ENCODE measurements around the gene C11orf91. TPM values are rescaled to one million over a fixed set of nuclear protein-coding genes. Genes with fewer than 3 reads are reported as not detected.

Gene C11orf91
- total RNA-seq, 1 experiment from 2014 or later = 2.9 TPM

DNA sequence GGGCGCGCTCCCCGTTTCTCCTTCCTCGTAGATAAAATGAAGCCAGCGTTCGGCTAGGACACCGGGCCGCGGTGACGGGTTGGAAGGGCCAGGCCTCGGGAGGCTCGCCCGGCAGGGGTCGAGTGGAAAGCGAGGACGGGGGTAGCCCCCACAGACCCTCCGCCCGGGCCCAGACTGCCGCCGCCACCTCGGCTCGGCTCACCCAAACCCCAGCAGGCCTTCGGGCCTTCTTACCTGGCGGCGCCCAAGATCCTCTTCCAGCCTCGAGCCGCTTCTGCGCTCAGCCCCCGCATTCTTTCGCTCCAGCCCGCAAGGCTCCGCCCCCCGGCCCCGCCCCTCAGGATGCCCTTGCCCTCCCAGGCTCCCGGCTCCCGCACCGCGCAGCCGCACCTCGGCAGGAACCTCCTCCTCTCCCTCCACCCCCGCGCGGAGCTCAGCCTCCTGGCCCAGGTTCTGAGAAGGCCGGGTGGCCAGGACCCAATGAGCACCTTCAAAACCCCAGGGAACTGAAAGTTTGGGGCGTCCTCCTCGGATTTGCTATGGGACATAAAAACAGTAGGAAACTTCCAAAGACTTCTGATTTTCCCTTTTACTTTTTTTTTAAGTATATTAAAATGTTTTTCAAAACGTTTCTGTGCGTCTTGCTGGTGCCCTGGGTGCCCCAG is 35.7 kb upstream of the C11orf91 start, which contains the start of gene CD59:
TSS of gene CD59 (minus strand) at position 276 of the 665 bp plus-strand sequence. CDS start 13,978 bp downstream, outside the sequence.
- H3K27me3 Mint-ChIP-seq (ENCODE audit: insufficient read depth, unreplicated experiment) = no peaks in the 10 kb centered on the region
- peak; percentile 96 for DNase-seq (ENCODE audit: unreplicated experiment)
- ChIA-PET POLR2A (interaction anchor here (0.5 to 11.3 kb wide), 37 partner anchors 9 to 1403 kb away, joined by 3 to 409 read pairs (median 4); partner anchors contain the start of genes C11orf91, CSTF3, FBXO3 and HIPK3), CTCF (interaction anchor here (0.5 to 8.1 kb wide), 10 partner anchors 12 to 474 kb away, joined by 3 to 78 read pairs (median 3); no protein-coding TSS in a partner anchor)
- H3K4me1 Mint-ChIP-seq (ENCODE audit: insufficient read depth, unreplicated experiment) = peaks cover 49% of the 10 kb centered on the region
- TF ChIP-seq, protein P1, sequence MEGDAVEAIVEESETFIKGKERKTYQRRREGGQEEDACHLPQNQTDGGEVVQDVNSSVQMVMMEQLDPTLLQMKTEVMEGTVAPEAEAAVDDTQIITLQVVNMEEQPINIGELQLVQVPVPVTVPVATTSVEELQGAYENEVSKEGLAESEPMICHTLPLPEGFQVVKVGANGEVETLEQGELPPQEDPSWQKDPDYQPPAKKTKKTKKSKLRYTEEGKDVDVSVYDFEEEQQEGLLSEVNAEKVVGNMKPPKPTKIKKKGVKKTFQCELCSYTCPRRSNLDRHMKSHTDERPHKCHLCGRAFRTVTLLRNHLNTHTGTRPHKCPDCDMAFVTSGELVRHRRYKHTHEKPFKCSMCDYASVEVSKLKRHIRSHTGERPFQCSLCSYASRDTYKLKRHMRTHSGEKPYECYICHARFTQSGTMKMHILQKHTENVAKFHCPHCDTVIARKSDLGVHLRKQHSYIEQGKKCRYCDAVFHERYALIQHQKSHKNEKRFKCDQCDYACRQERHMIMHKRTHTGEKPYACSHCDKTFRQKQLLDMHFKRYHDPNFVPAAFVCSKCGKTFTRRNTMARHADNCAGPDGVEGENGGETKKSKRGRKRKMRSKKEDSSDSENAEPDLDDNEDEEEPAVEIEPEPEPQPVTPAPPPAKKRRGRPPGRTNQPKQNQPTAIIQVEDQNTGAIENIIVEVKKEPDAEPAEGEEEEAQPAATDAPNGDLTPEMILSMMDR (IDR thresholded peaks at IDR 0.05; ENCODE audit: unreplicated experiment) = no peak
- H3K4me3 Mint-ChIP-seq (ENCODE audit: unreplicated experiment) = peak within 1 kb of the TSS; percentile 88
- no peaks in the 10 kb centered on the region for H3K9me3 Mint-ChIP-seq (ENCODE audit: unreplicated experiment)
- H3K36me3 Mint-ChIP-seq (ENCODE audit: insufficient read depth, unreplicated experiment) = peaks cover 39% of the 10 kb centered on the region
- H3K27ac Mint-ChIP-seq (ENCODE audit: low read depth, unreplicated experiment) = peak within 1 kb of the TSS; percentile 90
- intact Hi-C loops (cut with micrococcal nuclease) = loop anchor here (1.0 to 5.0 kb wide), 4 partner anchors 20 to 756 kb away; no protein-coding TSS in a partner anchor
- no TSS peak for BruUV-seq (replicated peaks)

DNA sequence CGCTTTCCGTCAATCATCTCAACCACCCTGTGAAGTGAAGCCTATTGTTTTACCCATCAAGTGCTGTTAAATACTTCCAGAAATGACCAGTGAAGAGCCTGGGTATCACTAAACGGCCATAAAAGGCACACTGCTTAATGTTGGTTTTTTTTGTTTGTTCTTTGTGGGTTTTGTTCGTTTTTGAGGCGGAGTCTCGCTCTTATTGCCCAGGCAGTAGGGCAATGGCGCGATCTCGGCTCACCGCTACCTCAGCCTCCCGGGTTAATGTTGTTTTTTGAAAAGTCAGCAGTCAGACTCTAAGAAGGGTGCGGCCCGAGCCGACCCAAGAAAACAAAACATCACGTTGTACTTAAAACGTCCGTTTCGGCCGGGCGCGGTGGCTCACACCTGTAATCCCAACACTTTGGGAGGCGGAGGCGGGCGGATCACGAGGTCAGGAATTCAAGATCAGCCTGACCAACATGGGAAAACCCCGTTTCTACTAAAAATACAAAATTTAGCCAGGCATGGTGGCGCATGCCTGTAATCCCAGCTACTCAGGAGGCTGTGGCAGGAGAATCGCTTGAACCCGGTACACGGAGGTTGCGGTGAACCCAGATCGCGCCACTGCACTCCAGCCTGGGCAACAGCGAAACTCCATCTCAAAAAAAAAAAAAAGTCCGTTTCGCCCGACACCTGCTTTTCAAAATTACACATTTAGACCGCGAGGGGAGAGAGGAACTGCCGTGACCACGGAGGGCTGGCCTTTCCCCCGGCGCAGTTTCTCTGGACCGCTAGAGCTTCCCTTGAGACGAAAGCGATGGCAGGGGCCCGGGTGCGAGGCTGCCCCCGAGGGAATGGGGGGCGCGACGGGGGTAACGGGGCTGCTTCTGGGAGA is 34.9 kb upstream of the C11orf91 start:
- H3K27ac Mint-ChIP-seq (ENCODE audit: low read depth, unreplicated experiment) = peak overlapping the region; percentile 90
- CTCF ChIA-PET = interaction anchor here (0.6 to 8.1 kb wide), 4 partner anchors 11 to 370 kb away, joined by 3 to 78 read pairs (median 3); no protein-coding TSS in a partner anchor
- POLR2A ChIA-PET = interaction anchor here (0.6 to 11.3 kb wide), 28 partner anchors 7 to 1404 kb away, joined by 3 to 409 read pairs (median 5); partner anchors contain the start of genes C11orf91, CSTF3, FBXO3 and HIPK3
- BruUV-seq (replicated peaks) = no TSS peak
- peaks cover 56% of the 10 kb centered on the region for H3K4me1 Mint-ChIP-seq (ENCODE audit: insufficient read depth, unreplicated experiment)
- intact Hi-C loops (cut with micrococcal nuclease) = loop anchor here (1.0 to 5.0 kb wide), 4 partner anchors 19 to 757 kb away; no protein-coding TSS in a partner anchor
- TF ChIP-seq, protein P1 (IDR thresholded peaks at IDR 0.05; ENCODE audit: unreplicated experiment) = no peak
- H3K27me3 Mint-ChIP-seq (ENCODE audit: insufficient read depth, unreplicated experiment) = no peaks in the 10 kb centered on the region
- H3K9me3 Mint-ChIP-seq (ENCODE audit: unreplicated experiment) = no peaks in the 10 kb centered on the region
- peak overlapping the region; percentile 88 for H3K4me3 Mint-ChIP-seq (ENCODE audit: unreplicated experiment)
- peaks cover 46% of the 10 kb centered on the region for H3K36me3 Mint-ChIP-seq (ENCODE audit: insufficient read depth, unreplicated experiment)
- DNase-seq (ENCODE audit: unreplicated experiment) = peak; percentile 46

DNA sequence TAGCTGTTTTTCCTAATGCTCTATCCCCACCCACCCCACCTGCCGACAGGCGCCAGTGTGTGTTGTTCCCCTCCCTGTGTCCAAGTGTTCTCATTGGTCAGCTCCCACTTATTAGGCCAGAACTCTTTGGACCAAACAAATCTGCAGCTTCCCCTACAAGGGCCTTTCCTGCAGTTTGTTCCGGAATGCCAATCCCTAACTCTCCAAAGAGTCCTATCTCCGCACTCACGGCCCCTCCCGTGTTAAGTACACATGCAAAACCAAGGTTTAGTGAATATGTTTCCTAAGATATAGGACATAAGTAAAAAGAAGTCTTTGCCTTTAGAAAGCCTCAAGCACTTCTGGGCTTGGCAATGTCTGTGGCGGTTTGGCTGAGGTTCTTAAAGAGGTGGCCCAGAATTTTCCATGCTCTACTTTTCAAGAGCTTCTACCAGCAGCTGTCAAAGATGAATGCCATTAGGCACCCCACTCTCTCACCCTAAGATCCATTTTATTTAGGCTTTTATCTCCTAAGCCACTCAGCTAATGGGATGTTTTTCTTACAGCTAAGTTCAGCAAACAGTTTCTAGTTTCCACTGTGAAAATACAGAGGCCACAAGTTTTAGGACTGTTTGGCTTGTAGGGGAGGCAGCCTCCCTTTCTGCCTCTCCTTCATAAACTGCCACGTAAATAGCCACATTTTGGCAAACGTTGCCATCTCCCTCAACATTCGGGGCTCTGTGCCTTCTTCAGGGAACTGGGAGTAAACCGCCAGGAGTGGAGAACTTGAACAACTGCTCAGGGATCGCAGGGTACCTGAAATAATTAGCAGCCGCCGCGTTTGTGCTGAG is 34.0 kb upstream of the C11orf91 start:
- CTCF ChIA-PET = interaction anchor here (0.8 to 8.1 kb wide), 3 partner anchors 8 to 33 kb away, joined by 3 to 78 read pairs (median 8); partner anchors contain the start of gene C11orf91
- Mint-ChIP-seq H3K4me1 (ENCODE audit: insufficient read depth, unreplicated experiment) (peaks cover 62% of the 10 kb centered on the region), H3K4me3 (ENCODE audit: unreplicated experiment) (peak overlapping the region; percentile 88), H3K27me3 (ENCODE audit: insufficient read depth, unreplicated experiment) (no peaks in the 10 kb centered on the region), H3K27ac (ENCODE audit: low read depth, unreplicated experiment) (peak overlapping the region; percentile 90), H3K36me3 (ENCODE audit: insufficient read depth, unreplicated experiment) (peaks cover 52% of the 10 kb centered on the region), H3K9me3 (ENCODE audit: unreplicated experiment) (no peaks in the 10 kb centered on the region)
- POLR2A ChIA-PET = interaction anchor here (0.9 to 11.3 kb wide), 12 partner anchors 8 to 573 kb away, joined by 3 to 409 read pairs (median 6); partner anchors contain the start of genes C11orf91, CSTF3 and FBXO3
- TF ChIP-seq, protein P1 (IDR thresholded peaks at IDR 0.05; ENCODE audit: unreplicated experiment) = no peak
- BruUV-seq (replicated peaks) = TSS peak; percentile 91
- intact Hi-C loops (cut with micrococcal nuclease) = loop anchor here (5.0 kb wide), 2 partner anchors 567 to 758 kb away; no protein-coding TSS in a partner anchor
- peak; percentile 69 for DNase-seq (ENCODE audit: unreplicated experiment)

Data from MCF 10A (cell line).